CD14-positive monocyte (primary cell): ENCODE data around the gene CD200R1L. TPM values are rescaled to one million over a fixed set of nuclear protein-coding genes. Genes with fewer than 3 reads are reported as not detected.

ENCODE experiments used
- DNase-seq, 3 donors: peaks; one replicate each; pipeline ENCODE4 v3.0.0-alpha.2; 2011 to 2022
- H2AFZ ChIP-seq: 2 replicates; pipeline ENCODE4 v1.6.0; 2012; ENCODE audit warnings: mild to moderate bottlenecking, low read depth, low read length, inconsistent platforms; ENCODE audit not compliant: insufficient read depth, poor library complexity, severe bottlenecking
- H3K27ac ChIP-seq, 2 donors: 1 replicate in 1 of 2; 2 replicates in 1 of 2; pipeline ENCODE4 v1.5.1; 2012 to 2013; ENCODE audit warnings: low read length in 2 of 2, control low read depth in 1 of 2, inconsistent platforms in 1 of 2, low read depth in 1 of 2, mild to moderate bottlenecking in 1 of 2
- H3K27me3 ChIP-seq, 2 donors: one replicate each; pipeline versions ENCODE4 v1.6.0 to v1.6.1; 2011 to 2013; ENCODE audit warnings: low read length in 2 of 2; ENCODE audit not compliant: control insufficient read depth in 2 of 2, insufficient read depth in 2 of 2
- H3K36me3 ChIP-seq, 2 donors: replicated peaks in 1 of 2; 1 replicate in 1 of 2; 2 replicates in 1 of 2; pipeline versions ENCODE4 v1.5.1 to v1.6.1; 2012 to 2013; ENCODE audit warnings: low read length in 2 of 2, control low read depth in 1 of 2, inconsistent platforms in 1 of 2, mild to moderate bottlenecking in 1 of 2; ENCODE audit not compliant: insufficient read depth in 2 of 2, control insufficient read depth in 1 of 2
- H3K4me1 ChIP-seq, 2 donors: 1 replicate in 1 of 2; 2 replicates in 1 of 2; pipeline versions ENCODE4 v1.5.1 to v1.6.1; 2012 to 2013; ENCODE audit warnings: low read length in 2 of 2, control low read depth in 1 of 2, inconsistent platforms in 1 of 2, mild to moderate bottlenecking in 1 of 2, moderate library complexity in 1 of 2; ENCODE audit not compliant: insufficient read depth in 2 of 2, control insufficient read depth in 1 of 2
- H3K4me2 ChIP-seq: replicated peaks from 2 replicates; pipeline ENCODE3; 2012; ENCODE audit warnings: low read length, moderate library complexity, mild to moderate bottlenecking; ENCODE audit not compliant: poor library complexity, severe bottlenecking; ENCODE audit errors: extremely low read depth
- H3K4me3 ChIP-seq, 3 experiments: fragments of 200-600 bp in 1 of 3; sonication (generic) in 1 of 3; replicated peaks in 1 of 3; 1 replicate in 2 of 3; 2 replicates in 1 of 3; pipeline ENCODE4 v1.5.1; 2011 to 2013; ENCODE audit warnings: low read length in 3 of 3, mild to moderate bottlenecking in 3 of 3, control low read depth in 2 of 3, low read depth in 2 of 3, inconsistent platforms in 1 of 3, moderate library complexity in 1 of 3
- H3K79me2 ChIP-seq: 2 replicates; pipeline ENCODE4 v1.6.0; 2012; ENCODE audit warnings: mild to moderate bottlenecking, control low read depth, inconsistent platforms, low read length, moderate library complexity; ENCODE audit not compliant: insufficient read depth
- H3K9ac ChIP-seq: 2 replicates; pipeline ENCODE4 v1.6.0; 2017; ENCODE audit warnings: low read length, mild to moderate bottlenecking; ENCODE audit not compliant: insufficient read depth, poor library complexity, severe bottlenecking
- H3K9me3 ChIP-seq, 2 donors: replicated peaks in 1 of 2; 1 replicate in 1 of 2; 2 replicates in 1 of 2; pipeline versions ENCODE4 v1.5.1 to v1.6.1; 2012 to 2013; ENCODE audit warnings: low read length in 2 of 2, control low read depth in 1 of 2; ENCODE audit not compliant: control insufficient read depth in 1 of 2, insufficient read depth in 1 of 2
- H4K20me1 ChIP-seq: 2 replicates; pipeline ENCODE4 v1.6.0; 2012; ENCODE audit warnings: mild to moderate bottlenecking, low read length, control low read depth, moderate library complexity; ENCODE audit not compliant: insufficient read depth
- H3K27ac Mint-ChIP-seq, 7 donors: one replicate each; pipeline ENCODE4 v1.8.0; 2020; ENCODE audit warnings: mild to moderate bottlenecking in 7 of 7, mixed read lengths in 7 of 7, moderate library complexity in 6 of 7, inconsistent platforms in 2 of 7
- H3K27me3 Mint-ChIP-seq, 3 donors: one replicate each; pipeline ENCODE4 v1.8.0; 2021 to 2022; ENCODE audit warnings: low read depth in 3 of 3, mild to moderate bottlenecking in 3 of 3, mixed read lengths in 3 of 3, moderate library complexity in 3 of 3, inconsistent platforms in 1 of 3
- H3K36me3 Mint-ChIP-seq, 2 donors: one replicate each; pipeline ENCODE4 v1.8.0; 2020; ENCODE audit warnings: mixed read lengths in 2 of 2, inconsistent platforms in 1 of 2, mild to moderate bottlenecking in 1 of 2
- H3K4me1 Mint-ChIP-seq: one replicate; pipeline ENCODE4 v1.8.0; 2020; ENCODE audit warnings: mild to moderate bottlenecking, mixed read lengths
- H3K4me3 Mint-ChIP-seq, 2 donors: one replicate each; pipeline ENCODE4 v1.8.0; 2020; ENCODE audit warnings: mild to moderate bottlenecking in 2 of 2, mixed read lengths in 2 of 2, moderate library complexity in 1 of 2
- H3K9me3 Mint-ChIP-seq, 7 donors: one replicate each; pipeline ENCODE4 v1.8.0; 2020 to 2022; ENCODE audit warnings: mixed read lengths in 7 of 7, mild to moderate bottlenecking in 6 of 7, moderate library complexity in 6 of 7, inconsistent platforms in 2 of 7
- CTCF ChIP-seq: fragments of 200-600 bp; IDR thresholded peaks from one replicate; pipeline ENCODE4 v1.8.0; 2022; ENCODE audit warnings: antibody characterized with exemption, mild to moderate bottlenecking
- WGBS: methylation state at CpG from one replicate; pipeline ENCODE4 v1.1.5; 2013; ENCODE audit warnings: missing lambda C conversion rate; ENCODE audit not compliant: insufficient coverage; 5-methylcytosine and 5-hydroxymethylcytosine counted together
- intact Hi-C, 2 donors: fragments of 100-400 bp; cut with micrococcal nuclease; formaldehyde crosslinking; loops; one replicate each; pipeline versions ENCODE4 v1.15.0 to v1.15.1; 2023
- polyA plus RNA-seq, 3 donors: library from polyadenylated mRNA; depleted of rRNA in 1 of 3; unstranded in 2 of 3; stranded (reverse) in 1 of 3; fragments of 300-500 nt in 2 of 3; fragments of >200 nt in 1 of 3; fragmentation: Illumina TruSeq in 2 of 3; gene quantifications; 1 replicate in 2 of 3; 2 replicates in 1 of 3; pipeline ENCODE4 v1.2.3, GENCODE V29; 2012 to 2021

Gene CD200R1L
- polyA plus RNA-seq, 3 donors, result not detected

GRCh38 chr3:112779558-112780480, 66.8 kb downstream of the CD200R1L start:
- Histone ChIP-seq H3K9me3 (no peaks in the 10 kb centered on the region), H3K4me1 (peaks cover 57 to 70% of the 10 kb centered on the region in 2 donors), H4K20me1 (no peaks in the 10 kb centered on the region), H3K27me3 (no peaks in the 10 kb centered on the region), H3K4me3 (no peak overlapping the region), H3K36me3 (no peaks in the 10 kb centered on the region), H3K79me2 (no peaks in the 10 kb centered on the region), H2AFZ (no peak overlapping the region), H3K27ac (peak overlapping the region in 1 of 2 donors; percentile 9), H3K9ac (no peak overlapping the region), H3K4me2 (no peak overlapping the region)
- Mint-ChIP-seq H3K4me1 (peaks cover 57% of the 10 kb centered on the region), H3K27ac (peak overlapping the region in 4 of 7 donors; percentile 28 to 53 (median 38)), H3K36me3 (peaks cover 0 to 3% of the 10 kb centered on the region in 2 donors), H3K4me3 (no peak overlapping the region), H3K27me3 (peaks cover 0 to 2% (median 2%) of the 10 kb centered on the region in 3 donors), H3K9me3 (no peaks in the 10 kb centered on the region)
- no CpG with 5 or more reads among the region's 3 CpGs for WGBS
- intact Hi-C loops, result loop anchor here in 1 of 2 donors (5.0 to 10.0 kb wide), 2 partner anchors 32 to 135 kb away; partner anchors contain the start of gene CCDC80
- no peak for TF ChIP-seq CTCF
- DNase-seq, result peak in 2 of 3 donors; percentile 29 to 49

GRCh38 chr3:112779011-112779410, 67.7 kb downstream of the CD200R1L start:
- H3K27ac Mint-ChIP-seq, result peak overlapping the region in 5 of 7 donors; percentile 20 to 70 (median 30)
- no peak overlapping the region for H3K4me2 ChIP-seq

More at GRCh38 chr3:112779011-112779410, 67.7 kb downstream of the CD200R1L start:
- Mint-ChIP-seq H3K4me1 (peaks cover 64% of the 10 kb centered on the region), H3K4me3 (no peak overlapping the region), H3K27me3 (peaks cover 0 to 3% (median 0%) of the 10 kb centered on the region in 3 donors), H3K36me3 (peaks cover 0 to 3% of the 10 kb centered on the region in 2 donors), H3K9me3 (no peaks in the 10 kb centered on the region)
- no peaks in the 10 kb centered on the region for H3K36me3 ChIP-seq
- H3K79me2 ChIP-seq, result no peaks in the 10 kb centered on the region
- intact Hi-C loops, result loop anchor here in 1 of 2 donors (5.0 kb wide), 1 partner anchor 33 kb away; no protein-coding TSS in a partner anchor
- H2AFZ ChIP-seq, result no peak overlapping the region
- no peaks in the 10 kb centered on the region for H4K20me1 ChIP-seq
- no peaks in the 10 kb centered on the region for H3K9me3 ChIP-seq
- no peaks in the 10 kb centered on the region for H3K27me3 ChIP-seq
- no peak for DNase-seq
- peak overlapping the region in 1 of 2 donors; percentile 23 for H3K27ac ChIP-seq
- H3K4me1 ChIP-seq, result peaks cover 57 to 73% of the 10 kb centered on the region in 2 donors
- H3K4me3 ChIP-seq, result no peak overlapping the region
- H3K9ac ChIP-seq, result no peak overlapping the region
- no peak for TF ChIP-seq CTCF
